ENCODE data around the gene MGAT5B. TPM values are rescaled to one million over a fixed set of nuclear protein-coding genes. Genes with fewer than 3 reads are reported as not detected.

The MGAT5B gene
- polyA plus RNA-seq, 1 experiment, result 0.58 TPM

DNA sequence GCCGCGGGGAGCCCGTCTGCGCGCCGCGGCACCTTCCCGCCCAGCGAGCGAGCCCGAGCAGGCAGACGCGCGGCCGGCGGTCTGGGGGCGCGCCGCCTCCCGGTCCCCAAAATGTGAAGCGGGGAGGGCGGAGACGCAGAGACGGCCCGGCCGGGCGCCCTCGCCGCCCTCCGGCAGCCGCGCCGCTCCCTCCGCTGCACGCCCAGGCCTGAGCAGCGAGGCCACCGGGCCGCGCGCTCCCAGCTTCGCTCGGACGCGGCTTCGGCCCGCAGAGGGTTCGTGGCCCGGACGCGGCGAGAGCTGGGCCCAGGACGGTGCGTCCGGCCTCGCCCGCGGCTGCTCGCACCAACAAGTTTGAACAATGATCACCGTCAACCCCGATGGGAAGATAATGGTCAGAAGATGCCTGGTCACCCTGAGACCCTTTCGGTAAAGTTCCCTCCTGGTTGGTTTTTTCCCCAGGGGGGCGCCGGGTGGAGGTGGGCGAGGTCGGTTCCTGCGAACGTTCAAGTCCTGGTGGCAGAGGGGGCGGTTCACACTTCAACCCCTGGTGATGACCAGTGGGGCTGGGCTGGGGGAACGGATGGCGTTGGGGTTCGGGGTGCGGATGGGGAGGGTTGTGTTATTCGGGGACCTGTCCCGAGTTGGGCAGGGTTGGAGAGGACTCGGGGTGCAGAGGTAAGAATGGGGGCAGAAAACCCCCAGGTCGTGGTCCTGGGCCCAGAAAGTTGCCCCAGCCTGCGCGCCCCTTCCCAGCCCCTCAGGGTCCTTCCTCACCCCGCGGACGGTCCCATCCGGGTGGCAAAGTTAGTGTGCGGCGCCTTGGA is 678 bp downstream of the MGAT5B start:
- no peak for DNase-seq (ENCODE audit: low read depth)
- Histone ChIP-seq H3K4me3 (ENCODE audit: low read depth, low read length) (no peak overlapping the region; the same call in 1 of the 2 replicates), H3K36me3 (ENCODE audit: control insufficient read depth, insufficient read depth, low read length) (no peaks in the 10 kb centered on the region), H3K27me3 (ENCODE audit: control insufficient read depth, insufficient read depth, low read length) (peaks cover 9% of the 10 kb centered on the region)
- CTCF ChIA-PET, result interaction anchor here (0.9 to 7.1 kb wide), 28 partner anchors 9 to 440 kb away, joined by 3 to 176 read pairs (median 6); partner anchors contain the start of gene MFSD11
- POLR2A ChIA-PET, result no interaction called here
- TF ChIP-seq, protein P1, sequence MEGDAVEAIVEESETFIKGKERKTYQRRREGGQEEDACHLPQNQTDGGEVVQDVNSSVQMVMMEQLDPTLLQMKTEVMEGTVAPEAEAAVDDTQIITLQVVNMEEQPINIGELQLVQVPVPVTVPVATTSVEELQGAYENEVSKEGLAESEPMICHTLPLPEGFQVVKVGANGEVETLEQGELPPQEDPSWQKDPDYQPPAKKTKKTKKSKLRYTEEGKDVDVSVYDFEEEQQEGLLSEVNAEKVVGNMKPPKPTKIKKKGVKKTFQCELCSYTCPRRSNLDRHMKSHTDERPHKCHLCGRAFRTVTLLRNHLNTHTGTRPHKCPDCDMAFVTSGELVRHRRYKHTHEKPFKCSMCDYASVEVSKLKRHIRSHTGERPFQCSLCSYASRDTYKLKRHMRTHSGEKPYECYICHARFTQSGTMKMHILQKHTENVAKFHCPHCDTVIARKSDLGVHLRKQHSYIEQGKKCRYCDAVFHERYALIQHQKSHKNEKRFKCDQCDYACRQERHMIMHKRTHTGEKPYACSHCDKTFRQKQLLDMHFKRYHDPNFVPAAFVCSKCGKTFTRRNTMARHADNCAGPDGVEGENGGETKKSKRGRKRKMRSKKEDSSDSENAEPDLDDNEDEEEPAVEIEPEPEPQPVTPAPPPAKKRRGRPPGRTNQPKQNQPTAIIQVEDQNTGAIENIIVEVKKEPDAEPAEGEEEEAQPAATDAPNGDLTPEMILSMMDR (IDR thresholded peaks at IDR 0.05; ENCODE audit: insufficient read depth, low read depth, low read length), result no peak

DNA sequence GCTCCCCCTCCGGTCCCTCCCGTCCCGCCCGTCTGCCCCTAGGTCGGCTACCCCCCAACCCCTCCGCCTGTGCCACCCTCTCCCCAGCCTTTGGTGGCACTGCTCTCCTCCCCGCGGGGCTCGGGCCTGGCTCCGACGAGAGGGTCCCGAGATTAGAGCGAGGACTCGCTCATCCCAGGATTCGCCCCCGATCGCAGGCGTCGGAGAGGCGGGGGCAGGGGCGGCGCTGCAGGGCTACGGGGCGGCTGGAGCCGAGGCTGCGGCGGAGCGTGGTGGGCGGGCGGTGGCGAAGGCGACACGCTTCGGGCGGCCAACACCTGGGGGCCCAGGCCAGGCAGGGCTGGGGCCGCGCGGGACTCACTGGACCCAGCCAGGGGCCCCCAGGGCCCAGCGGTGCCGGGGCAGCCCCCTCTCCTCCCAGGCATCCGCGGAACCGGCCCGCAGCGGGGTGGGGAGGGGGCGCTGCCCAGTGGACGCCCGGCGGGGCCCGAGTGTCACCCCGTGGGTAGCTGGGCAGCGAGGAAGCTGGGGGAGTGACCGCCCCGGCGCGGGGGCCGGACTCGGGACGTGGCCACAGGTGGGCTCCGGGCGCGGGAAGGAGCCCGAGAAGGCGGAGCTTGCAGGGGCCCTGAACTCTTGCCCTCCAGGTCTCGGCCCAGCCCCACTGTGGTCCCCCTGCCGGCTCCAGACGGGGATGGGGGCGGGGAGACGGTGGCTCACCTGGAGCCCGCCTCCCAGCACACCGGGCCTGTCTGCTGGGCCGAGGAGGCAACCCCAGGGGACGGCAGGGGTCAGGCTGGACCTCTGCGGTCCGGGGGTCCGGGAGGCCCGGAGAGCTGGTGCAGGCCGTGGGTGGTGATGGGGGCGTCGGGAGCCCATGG is 1.5 kb downstream of the MGAT5B start:
- Histone ChIP-seq H3K27me3 (ENCODE audit: control insufficient read depth, insufficient read depth, low read length) (peaks cover 9% of the 10 kb centered on the region), H3K4me3 (ENCODE audit: low read depth, low read length) (no peak overlapping the region), H3K36me3 (ENCODE audit: control insufficient read depth, insufficient read depth, low read length) (no peaks in the 10 kb centered on the region)
- no peak for DNase-seq (ENCODE audit: low read depth)
- POLR2A ChIA-PET, result no interaction called here
- CTCF ChIA-PET, result interaction anchor here (0.9 to 7.1 kb wide), 2 partner anchors 47 to 189 kb away, joined by 3 to 176 read pairs; no protein-coding TSS in a partner anchor
- TF ChIP-seq, protein P1 (IDR thresholded peaks at IDR 0.05; ENCODE audit: insufficient read depth, low read depth, low read length), result no peak

DNA sequence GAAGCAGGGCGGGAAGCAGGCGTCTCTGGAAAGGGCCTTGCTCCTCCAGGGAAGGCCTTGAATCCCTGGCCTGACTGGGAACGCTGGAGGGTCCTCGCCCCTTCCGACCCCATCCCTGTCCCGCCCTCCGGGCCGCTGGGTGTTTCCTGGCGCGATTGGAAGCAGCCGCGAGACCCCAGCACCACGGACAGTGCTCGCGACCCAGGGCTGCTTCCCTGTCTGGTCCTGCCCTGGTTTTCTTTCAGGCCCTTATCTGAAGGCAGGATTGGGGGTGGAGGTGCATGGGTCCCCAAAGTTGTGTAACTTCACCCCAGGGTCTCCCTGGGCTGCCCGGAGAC is 2.1 kb downstream of the MGAT5B start:
- CTCF ChIA-PET, result interaction anchor here (0.9 to 7.1 kb wide), 4 partner anchors 14 to 189 kb away, joined by 3 to 176 read pairs (median 4); no protein-coding TSS in a partner anchor
- H3K36me3 ChIP-seq (ENCODE audit: control insufficient read depth, insufficient read depth, low read length), result no peaks in the 10 kb centered on the region
- POLR2A ChIA-PET, result no interaction called here
- peaks cover 9% of the 10 kb centered on the region for H3K27me3 ChIP-seq (ENCODE audit: control insufficient read depth, insufficient read depth, low read length)
- DNase-seq (ENCODE audit: low read depth), result no peak
- no peak overlapping the region for H3K4me3 ChIP-seq (ENCODE audit: low read depth, low read length)
- TF ChIP-seq, protein P1 (IDR thresholded peaks at IDR 0.05; ENCODE audit: insufficient read depth, low read depth, low read length), result no peak

DNA sequence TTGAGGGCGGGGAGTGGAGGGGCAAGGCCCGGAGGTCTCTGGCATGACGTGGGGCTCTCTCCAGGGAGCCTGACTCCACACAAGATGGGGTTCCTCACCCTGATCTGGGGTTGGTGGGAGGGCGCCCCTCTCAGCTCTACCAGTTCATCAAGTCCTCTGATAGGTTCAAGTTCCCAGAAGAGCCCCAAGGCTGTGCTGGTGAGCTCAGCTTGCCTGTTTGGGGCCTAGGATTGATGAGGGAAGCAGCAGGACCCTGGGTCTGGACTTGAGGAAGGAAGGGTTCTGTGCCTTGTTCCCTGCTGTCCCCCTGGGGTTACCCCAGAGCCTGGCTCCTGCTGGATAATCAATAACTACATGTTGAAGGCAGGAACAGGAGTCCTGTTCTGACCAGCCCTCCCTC is 3.5 kb downstream of the MGAT5B start:
- ChIA-PET POLR2A (no interaction called here), CTCF (interaction anchor here (0.8 to 7.1 kb wide), 5 partner anchors 12 to 196 kb away, joined by 3 to 176 read pairs (median 3); no protein-coding TSS in a partner anchor)
- no peak for DNase-seq (ENCODE audit: low read depth)
- TF ChIP-seq, protein P1 (IDR thresholded peaks at IDR 0.05; ENCODE audit: insufficient read depth, low read depth, low read length), result no peak
- H3K4me3 ChIP-seq (ENCODE audit: low read depth, low read length), result no peak overlapping the region
- peaks cover 9% of the 10 kb centered on the region for H3K27me3 ChIP-seq (ENCODE audit: control insufficient read depth, insufficient read depth, low read length)
- H3K36me3 ChIP-seq (ENCODE audit: control insufficient read depth, insufficient read depth, low read length), result no peaks in the 10 kb centered on the region
